Endothelial cell of umbilical vein (primary cell): ENCODE results near the gene RAMP3.

Experiments used
- CTCF ChIP-seq, 2 donors: IDR thresholded peaks; 1 replicate in 1 of 2; 2 replicates in 1 of 2; pipeline ENCODE4 v1.5.1; 2011; ENCODE audit warnings: low read length in 2 of 2, mild to moderate bottlenecking in 2 of 2, moderate library complexity in 2 of 2, control low read depth in 1 of 2, inconsistent platforms in 1 of 2, low read depth in 1 of 2; ENCODE audit not compliant: insufficient read depth in 1 of 2; ENCODE audit errors: extremely low read depth in 1 of 2
- EZH2 ChIP-seq: IDR thresholded peaks from 2 replicates; pipeline ENCODE4 v1.6.1; 2012; ENCODE audit warnings: borderline replicate concordance, low read depth, mild to moderate bottlenecking, moderate library complexity, low read length, inconsistent platforms; ENCODE audit not compliant: severe bottlenecking
- FOS ChIP-seq: IDR thresholded peaks from 2 replicates; pipeline ENCODE4 v1.6.1; 2011; ENCODE audit warnings: mild to moderate bottlenecking, low read length, moderate library complexity, borderline replicate concordance; ENCODE audit not compliant: insufficient read depth
- JUN ChIP-seq: IDR thresholded peaks from 2 replicates; pipeline ENCODE4 v1.6.1; 2011; ENCODE audit warnings: borderline replicate concordance, low read depth; ENCODE audit not compliant: insufficient read length, insufficient read depth
- MAX ChIP-seq: IDR thresholded peaks from 2 replicates; pipeline ENCODE4 v1.6.1; 2011; ENCODE audit not compliant: insufficient read depth, insufficient read length
- MYC ChIP-seq: IDR thresholded peaks from one replicate; pipeline ENCODE4 v1.6.1; 2011; ENCODE audit warnings: mild to moderate bottlenecking, low read depth, low read length
- POLR2A ChIP-seq: IDR thresholded peaks from 2 replicates; pipeline ENCODE4 v1.6.1; 2012; ENCODE audit warnings: low read depth, mild to moderate bottlenecking, control low read depth, low read length
- POLR2AphosphoS5 ChIP-seq: IDR thresholded peaks from 2 replicates; pipeline ENCODE4 v1.6.1; 2012; ENCODE audit warnings: low read depth, mild to moderate bottlenecking, control low read depth, low read length, moderate library complexity; ENCODE audit not compliant: insufficient read depth

- TF ChIP-seq CTCF (IDR thresholded peaks at IDR 0.05; ENCODE audit: extremely low read depth in 1 of 2, insufficient read depth in 1 of 2, low read depth in 1 of 2, low read length in 2 of 2) = no peak
- TF ChIP-seq MYC = no peak
- TF ChIP-seq POLR2A = no peak
- TF ChIP-seq FOS = no peak
- no peak for TF ChIP-seq JUN
- TF ChIP-seq EZH2 = no peak
- TF ChIP-seq MAX = no peak
- no peak for TF ChIP-seq POLR2AphosphoS5
These were observed 23.7 kb upstream of the RAMP3 start for GRCh38 chr7:45133877-45134276.
